NB4 (cell line): Measurements from ENCODE around the gene NBEAL1.
"Not testable (repeated sequence)": the region's sequence is repeated elsewhere in the genome, so short reads cannot be mapped to it uniquely, and the experiment has no call there.

Source experiments
- DNase-seq: peaks from one replicate; pipeline ENCODE4 v3.0.0; 2010; ENCODE audit warnings: low read depth
- H3K4me3 ChIP-seq: one replicate; pipeline ENCODE4 v1.5.1; 2011; ENCODE audit warnings: mild to moderate bottlenecking, low read depth, low read length, moderate library complexity
- CTCF ChIP-seq: IDR thresholded peaks from one replicate; pipeline ENCODE4 v1.5.1; 2012; ENCODE audit warnings: low read depth, low read length
- MAX ChIP-seq: IDR thresholded peaks from 2 replicates; pipeline ENCODE4 v1.6.1; 2011; ENCODE audit warnings: low read depth, low read length
- MYC ChIP-seq: IDR thresholded peaks from 2 replicates; pipeline ENCODE4 v1.6.1; 2011; ENCODE audit warnings: low read depth, low read length
- POLR2A ChIP-seq: IDR thresholded peaks from 2 replicates; pipeline ENCODE4 v1.6.1; 2011; ENCODE audit warnings: mild to moderate bottlenecking; ENCODE audit not compliant: insufficient read length; ENCODE audit errors: extremely low read depth

Gene NBEAL1

GRCh38 chr2:203083328-203083727 lies 68.7 kb downstream of the NBEAL1 start:
- H3K4me3 ChIP-seq: no peak overlapping the region
- TF ChIP-seq MYC (no peak), MAX (no peak), POLR2A (no peak), CTCF (no peak)
- no peak for DNase-seq

- not testable (repeated sequence) for DNase-seq, H3K4me3 ChIP-seq
Measured at GRCh38 chr2:203086381-203086780, 71.7 kb downstream of the NBEAL1 start.

- not testable (repeated sequence) for H3K4me3 ChIP-seq, DNase-seq
Measured at GRCh38 chr2:203090721-203091120, 76.0 kb downstream of the NBEAL1 start.

- H3K4me3 ChIP-seq: no peak overlapping the region
- no peak for DNase-seq
- TF ChIP-seq CTCF: no peak
- no peak for TF ChIP-seq MAX
- TF ChIP-seq MYC: no peak
- TF ChIP-seq POLR2A: no peak
Measured at GRCh38 chr2:203097735-203098134, 83.1 kb downstream of the NBEAL1 start.

GRCh38 chr2:203102357-203102756 lies 87.7 kb downstream of the NBEAL1 start:
- DNase-seq, H3K4me3 ChIP-seq: not testable (repeated sequence)

GRCh38 chr2:203104273-203104672 lies 89.6 kb downstream of the NBEAL1 start:
- no peak for TF ChIP-seq MYC
- TF ChIP-seq POLR2A: no peak
- no peak for TF ChIP-seq CTCF
- TF ChIP-seq MAX: no peak
- H3K4me3 ChIP-seq: no peak overlapping the region
- no peak for DNase-seq

GRCh38 chr2:203105996-203106395 lies 91.3 kb downstream of the NBEAL1 start:
- DNase-seq: no peak
- H3K4me3 ChIP-seq: no peak overlapping the region
- TF ChIP-seq POLR2A: no peak
- TF ChIP-seq CTCF: no peak
- TF ChIP-seq MYC: no peak
- no peak for TF ChIP-seq MAX

GRCh38 chr2:203110496-203110895 lies 95.8 kb downstream of the NBEAL1 start:
- not testable (repeated sequence) for H3K4me3 ChIP-seq, DNase-seq
